ENCODE results near the gene PRKAG2.

PRKAG2 gene

GRCh38 chr7:151849008-151849878 is 27.7 kb downstream of the PRKAG2 start:
- no peak for DNase-seq (ENCODE audit: low spot score)
- H3K4me3 ChIP-seq, result no peak overlapping the region
- no peak for TF ChIP-seq CTCF (IDR thresholded peaks at IDR 0.05)
- no peak overlapping the region for H3K27ac ChIP-seq

- no peak overlapping the region for H3K4me3 ChIP-seq
- TF ChIP-seq CTCF (IDR thresholded peaks at IDR 0.05), result no peak
- no peak for DNase-seq (ENCODE audit: low spot score)
- no peak overlapping the region for H3K27ac ChIP-seq
Observed at GRCh38 chr7:151847681-151848081, 29.2 kb downstream of the PRKAG2 start.

GRCh38 chr7:151847136-151847535 is 29.8 kb downstream of the PRKAG2 start:
- TF ChIP-seq CTCF (IDR thresholded peaks at IDR 0.05), result no peak
- no peak for DNase-seq (ENCODE audit: low spot score)
- no peak overlapping the region for H3K27ac ChIP-seq

GRCh38 chr7:151845412-151846205 is 31.3 kb downstream of the PRKAG2 start:
- TF ChIP-seq CTCF (IDR thresholded peaks at IDR 0.05), result no peak
- H3K27ac ChIP-seq, result no peak overlapping the region
- H3K4me3 ChIP-seq, result no peak overlapping the region
- no peak for DNase-seq (ENCODE audit: low spot score)

More at GRCh38 chr7:151847136-151847535, 29.8 kb downstream of the PRKAG2 start:
- H3K4me3 ChIP-seq, result no peak overlapping the region

- DNase-seq (ENCODE audit: low spot score), result no peak
- TF ChIP-seq CTCF (IDR thresholded peaks at IDR 0.05), result no peak
- Histone ChIP-seq H3K27ac (no peak overlapping the region), H3K4me3 (no peak overlapping the region)
Observed at GRCh38 chr7:151844825-151845200, 32.1 kb downstream of the PRKAG2 start.

- no peak overlapping the region for H3K4me3 ChIP-seq
- H3K27ac ChIP-seq, result no peak overlapping the region
- no peak for TF ChIP-seq CTCF (IDR thresholded peaks at IDR 0.05)
- no peak for DNase-seq (ENCODE audit: low spot score)
Observed at GRCh38 chr7:151844071-151844824, 32.7 kb downstream of the PRKAG2 start.

Measured in coronary artery (tissue), 2 donors.